NCI-H2107 treated with DMSO at 0.1 percent for 48 hours (cell line): ENCODE measurements around the gene RHOC.

Experiments
- DNase-seq: peaks from one replicate; lab custom pipeline; 2025; ENCODE audit not compliant: unreplicated experiment; lab: John Stamatoyannopoulos, UW

The RHOC gene

GRCh38 chr1:112702420-112703261 is 4.3 kb downstream of the RHOC start:
- no peak for DNase-seq

DNA sequence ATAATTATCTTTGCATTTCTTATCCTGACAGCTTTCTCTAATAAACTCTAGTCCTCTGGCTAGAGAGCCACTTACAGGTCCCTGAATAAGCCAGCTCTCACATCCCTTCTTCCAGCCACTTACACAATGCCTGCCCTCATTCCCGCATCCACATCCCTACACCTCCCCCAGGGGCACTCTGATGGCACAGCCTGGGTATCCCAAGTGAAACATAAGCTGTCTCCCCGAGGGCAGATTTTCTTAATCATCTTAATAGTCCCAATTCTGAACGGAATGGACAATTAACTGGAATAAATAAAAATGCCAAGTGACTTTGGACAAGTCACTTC is 4.9 kb downstream of the RHOC start:
- no peak for DNase-seq

GRCh38 chr1:112701227-112702066 is 5.5 kb downstream of the RHOC start:
- no peak for DNase-seq

DNA sequence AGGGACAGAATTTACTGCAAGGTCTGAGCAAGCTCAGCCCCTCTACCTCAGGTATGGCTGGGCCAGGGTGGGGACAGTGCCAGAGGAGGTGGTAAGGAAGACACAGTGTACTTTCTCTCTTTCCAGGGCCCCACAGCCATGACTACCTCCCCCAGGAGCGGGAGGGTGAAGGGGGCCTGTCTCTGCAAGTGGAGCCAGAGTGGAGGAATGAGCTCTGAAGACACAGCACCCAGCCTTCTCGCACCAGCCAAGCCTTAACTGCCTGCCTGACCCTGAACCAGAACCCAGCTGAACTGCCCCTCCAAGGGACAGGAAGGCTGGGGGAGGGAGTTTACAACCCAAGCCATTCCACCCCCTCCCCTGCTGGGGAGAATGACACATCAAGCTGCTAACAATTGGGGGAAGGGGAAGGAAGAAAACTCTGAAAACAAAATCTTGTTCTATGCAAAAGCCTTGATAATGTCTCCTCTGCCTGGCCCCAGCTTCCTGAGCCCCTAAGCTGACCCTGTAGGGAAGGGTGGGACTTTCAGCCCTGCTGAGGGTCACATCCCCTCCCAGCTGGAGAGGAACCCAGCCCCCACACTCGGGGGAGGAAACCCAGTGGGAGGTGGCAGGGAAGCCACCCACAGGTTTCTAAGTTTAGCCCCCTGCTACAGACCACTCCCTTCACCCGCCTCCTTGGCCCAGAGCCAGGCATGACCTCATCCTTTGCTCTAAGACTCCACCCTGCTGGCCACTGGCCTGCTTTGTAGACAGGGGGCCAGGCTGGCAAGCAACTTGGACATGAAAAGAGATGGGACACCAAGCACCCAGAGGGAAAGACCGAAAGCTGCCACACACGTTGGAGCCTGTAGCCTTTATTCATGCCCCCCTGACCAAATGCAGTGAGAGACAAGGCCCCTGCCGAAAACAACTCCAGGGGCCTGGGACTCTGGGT is 6.4 kb downstream of the RHOC start:
- DNase-seq: peak; percentile 47

- DNase-seq: no peak
These were observed 7.3 kb downstream of the RHOC start for GRCh38 chr1:112699425-112700144.

GRCh38 chr1:112698366-112699310 is 8.3 kb downstream of the RHOC start:
- DNase-seq: peak; percentile 88

DNA sequence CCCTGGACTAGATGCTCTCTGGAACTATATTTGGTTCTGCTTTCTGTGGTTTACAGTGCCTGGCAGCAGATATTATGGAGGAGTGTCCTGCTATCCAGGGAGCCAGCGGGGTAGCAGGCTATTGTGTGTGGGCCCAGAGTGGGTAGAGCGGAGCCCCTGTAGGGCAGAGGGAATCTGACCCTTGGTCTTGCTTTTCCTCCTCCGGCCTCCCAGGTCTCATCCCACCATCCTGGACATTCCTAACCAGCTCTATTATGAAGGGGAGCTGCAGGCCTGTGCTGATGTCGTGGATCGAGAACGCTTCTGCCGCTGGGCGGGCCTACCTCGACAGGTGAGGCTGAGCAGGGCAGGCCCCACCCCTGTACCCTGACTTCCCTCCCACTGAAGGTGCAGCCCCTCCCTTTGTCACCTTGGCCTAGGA is 9.1 kb downstream of the RHOC start:
- DNase-seq: no peak

- no peak for DNase-seq
These were observed 10.2 kb downstream of the RHOC start for GRCh38 chr1:112696578-112697314.

DNA sequence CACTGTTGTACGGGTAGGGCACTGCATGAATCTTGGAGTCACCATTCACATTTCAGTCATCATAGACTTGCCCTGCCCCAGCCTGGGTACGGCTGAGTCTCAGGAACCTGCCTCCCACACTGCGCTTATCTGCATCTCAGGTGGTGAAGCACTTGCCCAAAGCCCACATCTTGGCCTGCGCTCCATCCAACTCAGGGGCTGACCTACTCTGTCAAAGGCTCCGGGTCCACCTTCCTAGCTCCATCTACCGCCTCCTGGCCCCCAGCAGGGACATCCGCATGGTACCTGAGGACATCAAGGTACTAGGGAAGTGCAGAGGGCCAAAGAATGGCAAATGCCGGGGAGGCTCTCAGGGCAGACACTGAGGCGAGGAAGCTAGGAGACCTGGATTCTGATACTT is 11.7 kb downstream of the RHOC start:
- DNase-seq: no peak

DNA sequence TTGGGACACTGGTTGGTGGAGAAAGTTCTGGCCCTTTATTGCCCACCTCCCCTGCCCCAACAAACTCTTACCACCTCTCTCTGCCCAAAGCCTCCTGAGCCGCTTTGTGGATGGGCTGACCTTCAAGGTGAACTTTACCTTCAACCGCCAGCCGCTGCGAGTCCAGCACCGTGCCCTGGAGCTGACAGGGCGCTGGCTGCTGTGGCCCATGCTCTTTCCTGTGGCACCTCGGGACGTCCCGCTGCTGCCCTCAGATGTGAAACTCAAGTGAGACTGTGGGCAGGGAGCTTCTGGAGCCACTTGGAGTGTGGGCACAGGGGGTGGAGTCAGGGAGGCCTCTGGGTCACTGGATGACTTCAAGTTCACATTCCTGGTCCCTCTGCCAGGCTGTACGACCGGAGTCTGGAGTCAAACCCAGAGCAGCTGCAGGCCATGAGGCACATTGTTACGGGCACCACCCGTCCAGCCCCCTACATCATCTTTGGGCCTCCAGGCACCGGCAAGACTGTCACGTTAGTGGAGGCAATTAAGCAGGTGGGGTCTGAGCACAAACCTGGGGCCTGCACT is 12.5 kb downstream of the RHOC start:
- no peak for DNase-seq

DNA sequence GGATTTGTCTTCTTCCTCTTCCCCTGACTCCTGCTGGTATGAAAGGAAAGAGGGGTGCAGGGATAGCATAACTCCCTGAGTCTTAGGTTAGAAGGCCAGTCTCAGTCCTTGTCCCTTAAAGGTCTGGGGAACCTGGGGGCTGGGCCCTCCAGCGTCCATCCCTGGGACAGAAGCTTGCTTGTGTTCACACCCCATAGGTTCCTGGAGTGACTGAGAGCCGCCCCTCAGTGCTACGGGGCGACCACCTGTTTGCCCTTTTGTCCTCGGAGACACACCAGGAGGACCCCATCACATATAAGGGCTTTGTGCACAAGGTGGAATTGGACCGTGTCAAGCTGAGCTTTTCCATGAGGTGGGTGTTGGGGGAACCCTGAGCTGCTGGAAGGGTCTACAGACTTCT is 13.1 kb downstream of the RHOC start:
- DNase-seq: no peak

DNA sequence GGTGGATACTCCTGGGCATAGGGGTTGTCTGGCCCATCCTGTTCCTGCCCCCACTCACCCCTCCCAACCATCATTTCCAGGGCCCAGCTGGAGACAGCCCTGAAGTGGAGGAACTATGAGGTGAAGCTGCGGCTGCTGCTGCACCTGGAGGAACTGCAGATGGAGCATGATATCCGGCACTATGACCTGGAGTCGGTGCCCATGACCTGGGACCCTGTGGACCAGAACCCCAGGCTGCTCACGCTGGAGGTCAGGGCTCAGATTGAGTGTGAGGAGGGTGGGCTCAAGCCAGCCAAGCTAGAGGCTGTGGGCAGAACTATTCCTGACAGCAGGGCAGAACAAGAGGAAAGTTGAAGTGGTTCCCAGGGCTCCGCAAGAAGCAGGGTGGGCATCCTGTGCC is 14.2 kb downstream of the RHOC start:
- DNase-seq: no peak

DNA sequence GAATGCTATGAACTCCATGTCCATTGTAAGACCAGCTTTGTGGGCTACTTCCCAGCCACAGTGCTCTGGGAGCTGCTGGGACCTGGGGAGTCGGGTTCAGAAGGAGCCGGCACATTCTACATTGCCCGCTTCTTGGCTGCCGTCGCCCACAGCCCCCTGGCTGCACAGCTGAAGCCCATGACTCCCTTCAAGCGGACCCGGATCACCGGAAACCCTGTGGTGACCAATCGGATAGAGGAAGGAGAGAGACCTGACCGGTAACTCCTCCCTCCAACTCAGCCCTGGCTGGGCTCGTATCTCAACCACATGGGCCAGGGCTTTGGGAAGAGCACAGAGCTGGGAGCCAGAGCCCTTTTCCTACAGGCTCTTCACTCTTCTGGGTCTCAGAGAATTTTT is 17.1 kb downstream of the RHOC start:
- DNase-seq: no peak

- DNase-seq: no peak
These were observed 17.6 kb downstream of the RHOC start for GRCh38 chr1:112689196-112689841.

- DNase-seq: no peak
These were observed 18.1 kb downstream of the RHOC start for GRCh38 chr1:112688781-112689193.

DNA sequence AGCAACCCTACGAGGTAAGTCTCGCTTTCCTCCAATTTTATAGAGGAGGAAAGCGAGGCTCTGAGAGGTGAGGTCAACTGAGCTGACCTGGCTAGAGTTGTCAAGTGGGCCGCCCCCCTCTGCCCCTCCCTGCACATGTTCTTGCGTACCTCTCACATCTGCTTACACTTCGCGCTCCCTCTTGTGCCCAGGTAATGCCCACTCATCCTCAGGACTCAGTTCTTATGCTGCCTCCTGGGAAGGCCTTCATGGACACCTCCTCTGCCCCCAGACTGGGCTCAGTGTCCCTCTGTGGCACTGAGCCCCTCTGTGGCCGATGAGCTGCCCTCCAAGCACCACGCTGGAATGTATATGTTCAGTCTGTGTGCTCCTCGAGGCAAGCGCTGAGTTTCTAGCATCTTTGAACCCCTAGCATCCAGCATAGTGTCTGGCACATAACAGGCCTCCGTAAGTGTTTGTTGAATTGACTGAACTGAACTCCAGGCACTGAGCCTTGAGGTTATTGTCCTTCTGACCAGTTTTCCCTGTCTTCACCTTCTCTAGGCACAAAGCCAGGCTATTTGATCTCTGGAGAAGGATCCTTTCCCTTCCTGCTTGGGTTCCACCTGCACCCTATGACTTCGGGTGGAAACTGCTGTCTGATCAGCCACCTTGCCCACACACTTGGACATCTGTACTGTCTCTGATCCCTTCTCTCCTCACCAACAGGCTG is 19.0 kb downstream of the RHOC start:
- no peak for DNase-seq

DNA sequence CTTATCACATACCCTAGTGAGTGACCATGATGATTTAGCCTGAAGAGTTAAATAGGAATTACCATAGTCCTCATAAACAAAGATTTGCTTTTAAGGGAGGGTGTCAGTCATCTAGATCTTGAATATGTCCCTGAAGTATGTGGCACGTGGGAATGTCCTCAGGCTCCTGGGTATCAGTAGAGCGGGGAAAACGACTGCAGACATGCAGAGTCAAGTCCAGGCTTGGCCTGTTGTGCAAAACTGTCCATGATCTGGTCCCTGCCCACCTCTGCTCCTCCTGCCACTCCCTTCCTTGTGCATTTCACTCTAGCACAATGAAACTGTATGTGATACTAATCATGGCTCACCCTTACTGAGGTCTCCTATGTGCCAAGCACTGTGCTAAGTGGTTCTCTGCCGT is 19.6 kb downstream of the RHOC start:
- no peak for DNase-seq
